HuH-7.5 (cell line): Measurements from ENCODE around the gene STRN4.

ENCODE experiments used
- DNase-seq: peaks from one replicate; pipeline ENCODE4 v3.0.0; 2011; ENCODE audit warnings: low spot score

The STRN4 gene

DNA sequence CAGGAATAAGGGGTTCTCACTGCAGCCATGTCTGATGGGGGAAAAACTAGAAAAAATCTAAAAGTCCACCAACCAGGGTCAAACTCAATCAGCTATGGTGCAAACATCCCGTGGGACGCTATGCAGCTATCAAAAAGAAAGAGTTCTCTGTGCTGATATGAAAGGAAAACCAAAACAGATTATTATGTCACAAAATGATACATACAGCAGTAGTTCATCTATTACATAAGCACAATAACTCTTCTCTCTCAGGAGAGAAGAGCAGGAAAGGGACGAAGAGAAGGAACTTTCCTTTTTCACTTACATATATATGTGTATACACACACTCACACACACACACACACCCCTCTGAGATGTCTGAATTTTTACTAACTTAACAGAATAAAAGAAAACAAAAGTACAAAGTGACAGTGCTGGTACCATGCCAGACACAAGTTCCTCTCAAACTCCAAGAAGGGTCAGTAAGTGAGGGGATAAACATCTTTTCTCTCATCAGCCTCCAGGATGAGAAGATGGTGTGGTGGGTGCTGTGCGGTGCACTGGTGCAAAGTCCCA lies 3.2 kb downstream of the STRN4 start:
- no peak for DNase-seq

DNA sequence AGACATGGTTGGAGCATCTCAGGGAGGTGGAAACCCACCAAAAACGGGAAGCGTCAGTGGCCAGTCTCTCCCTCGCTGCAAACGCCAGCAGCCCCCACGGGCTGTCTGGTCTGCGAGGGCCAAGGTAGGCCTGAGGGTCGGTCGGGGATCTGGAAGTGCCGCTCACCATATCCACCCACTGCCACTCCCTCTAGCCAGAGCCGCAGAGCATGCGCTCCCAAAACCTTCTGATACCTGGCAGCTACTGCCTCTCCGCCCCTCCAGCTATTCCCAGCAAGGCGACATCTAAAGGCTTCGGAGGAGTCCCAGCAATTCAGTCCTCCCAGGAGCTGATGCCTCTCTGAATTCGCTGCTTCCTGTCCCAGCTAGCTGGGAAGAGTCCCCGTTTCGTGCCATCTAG lies 4.8 kb downstream of the STRN4 start:
- no peak for DNase-seq

DNA sequence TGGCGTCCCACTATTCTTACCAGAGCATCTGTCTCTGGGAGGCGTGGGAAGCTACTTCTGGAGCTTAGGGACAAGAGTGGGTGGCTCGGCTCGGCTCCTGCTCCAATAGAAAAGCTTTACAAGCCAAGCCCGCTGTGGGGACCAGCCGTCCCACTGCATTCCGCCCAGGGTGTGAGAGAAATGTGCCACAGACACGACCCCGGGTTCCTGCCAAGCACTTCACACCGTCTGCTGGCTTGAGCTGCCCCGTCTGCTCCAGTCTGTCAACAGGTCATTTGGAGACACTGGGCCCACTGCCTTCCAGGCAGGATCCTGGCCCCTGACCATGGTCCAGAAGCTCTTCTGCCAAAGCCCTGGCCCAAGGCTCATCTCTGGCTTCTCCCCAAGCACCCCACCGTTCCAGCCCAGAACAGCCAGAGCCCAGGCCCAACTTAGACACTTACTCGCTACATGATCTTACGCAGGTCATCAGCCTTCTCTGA lies 6.9 kb downstream of the STRN4 start:
- no peak for DNase-seq

DNA sequence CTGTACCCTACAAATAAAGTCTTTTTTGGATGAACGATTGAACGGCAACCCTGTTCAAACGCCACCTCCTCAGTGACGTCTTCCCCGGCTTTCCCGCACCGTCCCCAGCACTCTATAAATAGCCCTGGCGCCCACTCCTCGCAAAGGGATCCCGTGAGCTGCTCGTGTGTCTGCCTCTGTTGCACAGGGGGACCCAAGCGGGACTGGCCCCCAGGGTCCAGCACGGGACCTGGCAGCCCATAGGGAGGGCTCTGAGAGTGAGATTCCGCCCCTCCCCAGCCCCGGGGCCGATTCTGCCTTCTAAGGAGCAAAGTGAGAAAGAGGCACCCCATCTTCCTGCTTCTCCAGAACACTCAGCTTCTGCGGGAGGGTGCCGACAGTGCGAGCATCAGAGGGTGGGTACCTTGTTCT lies 8.5 kb downstream of the STRN4 start:
- no peak for DNase-seq

DNA sequence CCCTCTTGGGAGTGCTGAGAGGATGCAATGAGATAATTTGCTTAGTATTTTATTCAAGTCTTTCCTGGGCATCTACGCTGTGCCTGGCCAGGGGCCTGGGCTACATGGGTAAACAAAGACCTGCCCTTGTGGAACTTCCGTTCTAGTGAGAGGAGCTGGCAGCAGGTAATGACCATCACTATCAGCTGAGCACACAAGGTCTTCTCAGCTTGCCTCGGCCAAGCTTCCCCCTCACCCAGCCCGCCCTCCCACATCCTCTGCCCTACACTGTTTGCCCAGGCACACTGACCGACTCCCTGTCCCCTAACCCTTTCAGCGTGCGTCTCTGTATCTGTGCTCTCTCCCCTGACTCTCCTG lies 9.0 kb downstream of the STRN4 start:
- DNase-seq: no peak

- DNase-seq: no peak
Observed at GRCh38 chr19:46736531-46737297, 9.5 kb downstream of the STRN4 start.

DNA sequence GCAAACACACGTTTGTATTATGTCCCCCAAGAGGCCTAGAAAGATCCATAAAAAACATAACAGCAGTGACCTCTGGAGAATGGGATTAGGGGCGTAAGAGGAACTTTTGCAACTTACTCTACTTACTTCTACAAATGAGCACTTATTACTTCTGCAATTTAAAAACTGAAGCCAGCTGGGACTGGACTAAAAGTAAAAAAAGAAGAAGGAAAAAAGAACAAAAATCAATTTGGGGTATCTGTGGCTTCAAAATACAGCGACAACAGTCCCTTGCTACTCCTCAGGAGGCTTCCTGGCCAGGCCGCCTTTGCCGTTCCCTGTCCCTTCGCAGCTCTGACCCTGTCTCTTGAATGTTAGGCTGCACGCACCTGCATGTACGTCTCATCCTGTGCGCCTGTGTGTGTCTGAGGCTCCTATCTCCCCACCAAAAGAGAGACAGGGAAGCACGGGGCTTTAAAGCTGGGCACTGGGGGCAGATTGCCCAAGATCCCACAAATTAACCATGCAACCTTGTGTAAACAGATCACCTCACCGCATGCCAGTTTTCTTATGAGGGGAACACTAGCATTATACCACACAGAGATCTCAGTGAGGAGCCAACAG lies 12.5 kb downstream of the STRN4 start:
- no peak for DNase-seq

GRCh38 chr19:46732966-46733689 lies 13.1 kb downstream of the STRN4 start:
- DNase-seq: no peak

DNA sequence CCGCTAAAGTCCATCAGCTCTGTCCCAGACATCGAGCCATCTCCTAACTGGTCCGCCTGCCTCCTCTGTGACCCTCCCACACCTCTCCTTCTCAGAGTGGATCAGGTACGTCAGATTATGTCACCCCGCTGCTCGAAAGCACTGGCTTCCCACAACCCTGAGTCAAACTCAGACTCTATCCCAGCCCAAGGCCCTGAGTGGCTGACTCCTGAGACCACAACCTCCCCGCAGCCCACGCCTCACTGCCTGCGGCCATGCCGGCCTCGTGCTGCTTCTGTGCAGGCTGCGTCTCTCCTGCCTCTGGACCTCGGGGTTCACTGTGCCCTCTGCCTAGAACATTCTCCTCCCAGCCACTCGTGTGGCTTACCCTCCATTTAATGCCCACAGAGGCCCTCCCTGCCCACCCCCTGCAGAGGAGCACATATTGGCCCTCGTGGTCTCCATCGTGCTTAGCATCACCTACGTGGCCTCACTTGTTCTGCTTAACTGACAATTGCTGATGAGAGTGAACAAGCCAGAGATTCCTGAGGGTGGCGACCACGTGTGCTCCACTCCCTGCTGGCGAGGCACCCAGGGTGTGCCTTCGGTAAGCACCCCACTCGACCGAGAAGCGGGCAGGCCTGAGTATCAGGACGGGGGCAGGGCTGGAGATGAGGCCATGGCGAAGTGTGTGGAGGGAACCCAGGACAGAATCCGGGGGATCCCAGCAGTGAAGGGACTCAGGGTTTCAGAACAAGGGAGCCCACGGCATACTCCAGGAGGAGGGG lies 13.9 kb downstream of the STRN4 start:
- no peak for DNase-seq

- DNase-seq: no peak
Observed at GRCh38 chr19:46731584-46731983, 14.7 kb downstream of the STRN4 start.

GRCh38 chr19:46731007-46731501 lies 15.2 kb downstream of the STRN4 start:
- DNase-seq: no peak

GRCh38 chr19:46730595-46730994 lies 15.7 kb downstream of the STRN4 start:
- no peak for DNase-seq

DNA sequence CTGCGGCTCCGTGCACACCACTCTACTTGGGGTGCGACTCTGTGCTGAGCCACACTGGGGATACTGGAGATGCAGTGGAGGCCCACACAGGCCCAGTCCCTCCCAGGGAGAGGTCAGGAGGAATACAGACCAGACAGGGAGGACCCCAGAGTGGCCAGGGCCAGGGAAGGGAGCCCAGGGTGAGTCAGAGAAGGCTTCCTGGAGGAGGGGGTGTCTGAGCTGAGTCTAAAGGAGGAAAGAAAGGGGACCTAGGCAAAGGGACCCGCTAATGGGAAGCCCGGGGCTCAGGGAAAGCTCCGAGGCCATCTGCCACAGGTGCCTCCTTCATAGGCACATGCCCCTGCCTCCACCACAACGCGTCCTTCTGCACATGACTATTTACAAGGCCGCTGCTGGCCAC lies 16.1 kb downstream of the STRN4 start:
- no peak for DNase-seq

GRCh38 chr19:46729696-46730095 lies 16.6 kb downstream of the STRN4 start:
- DNase-seq: no peak

- DNase-seq: peak; percentile 97
Observed at GRCh38 chr19:46728693-46729339, 17.4 kb downstream of the STRN4 start.

DNA sequence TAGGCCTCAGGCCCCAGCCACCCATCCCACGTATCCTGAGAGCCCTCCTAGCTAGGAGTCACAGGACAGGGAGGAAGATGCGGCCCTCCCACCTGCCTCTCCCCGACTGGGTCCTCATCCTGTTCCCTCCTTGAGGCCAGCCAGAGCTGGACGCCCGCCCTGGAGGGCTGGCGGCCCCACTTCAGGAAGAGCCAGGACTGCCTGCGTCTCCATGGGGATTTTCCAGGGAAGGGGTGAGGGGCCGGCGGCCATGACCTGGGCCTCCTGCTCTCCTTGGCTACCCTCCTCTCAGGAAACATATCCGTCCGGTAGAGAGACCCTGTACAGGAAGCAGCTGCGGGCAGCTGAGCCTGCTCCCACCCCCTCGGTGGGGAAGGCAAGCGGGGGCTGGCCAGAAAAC lies 18.0 kb downstream of the STRN4 start:
- no peak for DNase-seq

GRCh38 chr19:46727757-46728156 lies 18.5 kb downstream of the STRN4 start:
- DNase-seq: no peak

DNA sequence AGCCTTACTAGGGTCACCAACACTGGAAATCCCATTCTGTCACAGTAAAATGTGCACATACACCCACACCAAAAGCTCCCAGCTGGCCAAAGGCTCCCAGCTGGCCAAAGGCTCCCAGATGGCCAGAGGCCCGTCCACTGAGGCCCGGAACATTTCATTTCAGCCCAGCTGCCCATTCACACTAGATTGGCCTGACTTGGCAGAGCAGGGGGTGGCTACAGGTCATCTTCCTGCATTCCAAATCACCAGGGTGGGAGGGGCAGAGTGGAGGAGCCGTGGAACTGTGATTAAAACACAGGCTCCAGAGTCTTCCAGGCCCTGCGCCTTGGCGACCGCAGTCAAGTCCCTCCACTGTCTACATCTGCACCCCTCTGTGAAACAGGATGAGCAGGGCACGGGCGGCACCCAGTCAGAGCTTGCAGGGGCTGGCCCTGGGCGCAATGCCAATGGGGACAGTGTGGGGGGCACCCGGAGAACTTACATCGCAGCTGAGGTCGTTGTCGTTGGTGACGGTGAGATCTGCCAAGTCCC lies 19.2 kb downstream of the STRN4 start:
- no peak for DNase-seq

DNA sequence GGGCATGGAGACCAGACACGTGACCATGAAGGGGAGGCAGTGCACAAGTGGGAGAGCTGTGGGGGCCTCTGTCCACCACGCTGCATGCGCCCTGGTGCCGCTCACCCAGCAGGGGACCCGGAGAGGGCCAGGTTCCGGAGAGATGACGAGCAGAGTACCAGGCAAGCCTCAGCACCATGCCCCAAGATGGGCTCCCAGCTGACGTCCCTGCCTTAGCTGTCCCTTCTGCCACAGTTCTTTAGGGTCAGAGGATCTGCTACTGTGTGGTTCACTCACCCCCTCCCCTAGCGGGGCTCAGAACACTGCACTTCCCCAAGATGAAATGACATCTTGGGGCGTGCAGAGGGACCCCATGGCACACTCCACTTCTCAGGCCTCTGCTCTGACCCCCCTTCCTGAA lies 19.7 kb downstream of the STRN4 start:
- DNase-seq: no peak

GRCh38 chr19:46725859-46726393 lies 20.3 kb downstream of the STRN4 start:
- no peak for DNase-seq
